Spleen (tissue), 11 donors: ENCODE results near the gene KCNAB2. TPM values are rescaled to one million over a fixed set of nuclear protein-coding genes. Genes with fewer than 3 reads are reported as not detected.

Experiments used
- DNase-seq: peaks from one replicate; pipeline ENCODE4 v3.0.0-alpha.2; 2020
- H3K27ac ChIP-seq, 8 donors: fragments of 200-600 bp; sonication (generic) in 7 of 8; 1 replicate in 4 of 8; 2 replicates in 4 of 8; pipeline versions ENCODE4 v1.5.0 to v1.8.0; 2016 to 2021; ENCODE audit warnings: inconsistent platforms in 4 of 8, mild to moderate bottlenecking in 4 of 8, moderate library complexity in 1 of 8
- H3K27me3 ChIP-seq, 7 donors: fragments of 200-600 bp; sonication (generic) in 6 of 7; replicated peaks in 1 of 7; 1 replicate in 4 of 7; 2 replicates in 3 of 7; pipeline versions ENCODE4 v1.5.0 to v1.8.0; 2016 to 2021; ENCODE audit warnings: inconsistent platforms in 3 of 7, mild to moderate bottlenecking in 1 of 7
- H3K36me3 ChIP-seq, 6 donors: fragments of 200-600 bp; sonication (generic) in 5 of 6; 1 replicate in 4 of 6; 2 replicates in 2 of 6; pipeline versions ENCODE4 v1.5.0 to v1.8.0; 2016 to 2021; ENCODE audit warnings: inconsistent platforms in 2 of 6
- H3K4me1 ChIP-seq, 6 donors: fragments of 200-600 bp; sonication (generic) in 5 of 6; 1 replicate in 3 of 6; 2 replicates in 3 of 6; pipeline versions ENCODE4 v1.5.0 to v1.8.0; 2016 to 2021; ENCODE audit warnings: inconsistent platforms in 3 of 6
- H3K4me3 ChIP-seq, 8 donors: fragments of 200-600 bp; sonication (generic) in 7 of 8; 1 replicate in 4 of 8; 2 replicates in 4 of 8; pipeline versions ENCODE4 v1.5.0 to v1.8.0; 2016 to 2021; ENCODE audit warnings: inconsistent platforms in 4 of 8, mild to moderate bottlenecking in 4 of 8, moderate library complexity in 2 of 8
- H3K9me3 ChIP-seq, 8 donors: fragments of 200-600 bp; sonication (generic) in 7 of 8; 1 replicate in 4 of 8; 2 replicates in 4 of 8; pipeline versions ENCODE4 v1.5.0 to v1.8.0; 2016 to 2021; ENCODE audit warnings: inconsistent platforms in 4 of 8
- CTCF ChIP-seq, 11 experiments: fragments of 200-600 bp in 7 of 11; fragments of 450-650 bp in 4 of 11; sonication (generic) in 4 of 11; IDR thresholded peaks in 8 of 11; conservative IDR thresholded peaks in 3 of 11; 1 replicate in 7 of 11; 2 replicates in 4 of 11; pipeline versions ENCODE4 v1.4.0 to v1.8.0; 2016 to 2021; ENCODE audit warnings: antibody characterized with exemption in 11 of 11, inconsistent platforms in 4 of 11, mild to moderate bottlenecking in 1 of 11
- POLR2A ChIP-seq, 3 donors: fragments of 450-650 bp; IDR thresholded peaks; one replicate each; pipeline ENCODE4 v1.5.1; 2017; ENCODE audit warnings: antibody characterized with exemption in 3 of 3, mild to moderate bottlenecking in 1 of 3
- POLR2AphosphoS5 ChIP-seq, 3 donors: sonication (generic); formaldehyde crosslinking; IDR thresholded peaks; one replicate each; pipeline ENCODE4 v1.5.1; 2017; ENCODE audit warnings: antibody characterized with exemption in 3 of 3
- WGBS, 5 donors: extraction: QIAGEN DNeasy Blood & Tissue Kit in 3 of 5; methylation state at CpG; one replicate each; pipeline versions ENCODE4 v1.1.5 to v1.1.7; 2013 to 2018; 5-methylcytosine and 5-hydroxymethylcytosine counted together
- intact Hi-C: fragments of 100-400 bp; cut with DNase I; formaldehyde crosslinking; loops from one replicate; pipeline ENCODE4 v1.15.0; 2023; ENCODE audit warnings: low total_unique reads
- polyA plus RNA-seq, 3 donors: library from polyadenylated mRNA; stranded (reverse); fragments of 200-250 nt; gene quantifications; one replicate each; pipeline ENCODE4 v1.2.1, GENCODE V29; 2013
- total RNA-seq, 7 donors: library from RNA; depleted of rRNA in 3 of 7; stranded (reverse); fragments of >200 nt in 3 of 7; fragmentation: NEBNext Ultra II Directional in 4 of 7; extraction: Animal tissue kit (Norgen Biotek cat#: 25700) in 4 of 7; gene quantifications; one replicate each; pipeline versions ENCODE4 v1.1.0 to v1.2.1, GENCODE V29; 2016 to 2021
- donor health status: healthy with polysubstance abuse.
- donor health status: DM: no; HTN: no; CAD: no; lungs with moderate emphysema.
- donor health status: DM: no; HTN: no; CAD: no.
- donor health status: Bipolar disorder and iron deficiency.
- donor health status: healthy.
- donor health status: DM: no; HTN: no; CAD: no.
- donor health status: DM: yes; HTN: yes; CAD: no.

The KCNAB2 gene
- total and polyA plus RNA-seq, 10 donors = 23.2 to 135 (median 94.0) TPM

DNA sequence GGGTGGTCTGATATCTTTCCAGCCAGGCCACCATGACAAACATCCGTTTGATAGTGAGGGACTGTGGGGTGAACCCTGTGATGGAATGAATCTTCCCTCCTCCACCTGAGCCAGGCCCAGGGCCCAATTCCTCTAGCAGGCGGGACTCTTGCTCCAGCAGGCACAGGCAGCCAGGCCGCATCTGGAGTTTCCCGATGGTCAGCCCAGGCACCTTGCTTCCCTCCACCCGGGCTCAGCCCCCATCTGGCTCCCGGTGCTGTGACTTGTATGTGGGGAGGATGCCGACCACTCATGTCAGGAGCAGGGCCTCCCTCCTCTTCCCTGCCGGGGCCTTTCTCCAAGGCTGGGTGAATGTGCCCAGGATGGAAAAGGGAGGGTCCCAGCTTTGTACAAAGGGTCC is 21.0 kb downstream of the KCNAB2 start:
- Histone ChIP-seq H3K27ac (no peak overlapping the region), H3K4me3 (no peak overlapping the region), H3K36me3 (peaks cover 0 to 83% (median 14%) of the 10 kb centered on the region in 6 donors), H3K4me1 (no peaks in the 10 kb centered on the region), H3K27me3 (peaks cover 0 to 9% (median 0%) of the 10 kb centered on the region in 7 donors), H3K9me3 (no peaks in the 10 kb centered on the region)
- no peak for TF ChIP-seq POLR2A (IDR thresholded peaks at IDR 0.05)
- TF ChIP-seq CTCF (IDR thresholded peaks at IDR 0.05 in 8 of 11, conservative IDR thresholded peaks at IDR 0.05 in 3 of 11) = no peak
- no peak for TF ChIP-seq POLR2AphosphoS5 (IDR thresholded peaks at IDR 0.05)
- intact Hi-C loops = no loop called here
- WGBS, 5 donors = 81 to 88% (median 87%) methylated on average over 7 to 8 of the region's 8 CpGs
- DNase-seq = no peak

DNA sequence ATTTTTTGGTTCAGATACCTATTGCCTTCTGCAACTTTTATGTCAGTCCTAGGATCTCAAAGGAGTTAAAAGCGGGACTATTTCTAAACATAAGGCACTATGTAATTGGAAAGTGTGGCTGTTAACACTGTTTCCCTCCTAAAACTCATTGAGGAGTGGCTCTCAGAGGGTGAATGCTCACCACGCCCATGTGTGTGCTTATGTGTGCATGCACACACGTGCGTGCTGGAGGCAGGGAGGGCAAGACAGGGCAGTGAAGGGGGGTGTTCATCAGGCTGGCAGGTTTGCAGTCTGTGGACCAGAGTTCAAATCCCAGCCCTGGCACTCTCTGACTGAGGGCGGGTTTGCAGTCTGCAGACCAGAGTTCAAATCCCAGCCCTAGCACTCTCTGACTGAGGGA is 22.4 kb downstream of the KCNAB2 start:
- no peak for DNase-seq
- TF ChIP-seq CTCF (IDR thresholded peaks at IDR 0.05 in 8 of 11, conservative IDR thresholded peaks at IDR 0.05 in 3 of 11) = no peak
- no peak for TF ChIP-seq POLR2A (IDR thresholded peaks at IDR 0.05)
- TF ChIP-seq POLR2AphosphoS5 (IDR thresholded peaks at IDR 0.05) = no peak
- intact Hi-C loops = no loop called here
- H3K36me3 ChIP-seq = peaks cover 0 to 94% (median 18%) of the 10 kb centered on the region in 6 donors
- H3K9me3 ChIP-seq = no peaks in the 10 kb centered on the region
- WGBS, 5 donors = 89 to 93% (median 91%) methylated on average over 4 to 5 of the region's 5 CpGs
- no peak overlapping the region for H3K4me3 ChIP-seq
- H3K27ac ChIP-seq = no peak overlapping the region
- H3K4me1 ChIP-seq = no peaks in the 10 kb centered on the region
- H3K27me3 ChIP-seq = peaks cover 0 to 9% (median 0%) of the 10 kb centered on the region in 7 donors

GRCh38 chr1:6068932-6069331 is 23.2 kb downstream of the KCNAB2 start:
- no peak for TF ChIP-seq POLR2A (IDR thresholded peaks at IDR 0.05)
- no peak for TF ChIP-seq CTCF (IDR thresholded peaks at IDR 0.05 in 8 of 11, conservative IDR thresholded peaks at IDR 0.05 in 3 of 11)
- no peak for TF ChIP-seq POLR2AphosphoS5 (IDR thresholded peaks at IDR 0.05)
- peaks cover 0 to 100% (median 25%) of the 10 kb centered on the region in 6 donors for H3K36me3 ChIP-seq
- no peak overlapping the region for H3K27ac ChIP-seq
- intact Hi-C loops = no loop called here
- no peaks in the 10 kb centered on the region for H3K4me1 ChIP-seq
- H3K9me3 ChIP-seq = no peaks in the 10 kb centered on the region
- H3K4me3 ChIP-seq = no peak overlapping the region
- no peak for DNase-seq
- 85 to 92% (median 90%) methylated on average over 4 to 9 of the region's 9 CpGs for WGBS, 5 donors
- peaks cover 0 to 9% (median 0%) of the 10 kb centered on the region in 7 donors for H3K27me3 ChIP-seq

DNA sequence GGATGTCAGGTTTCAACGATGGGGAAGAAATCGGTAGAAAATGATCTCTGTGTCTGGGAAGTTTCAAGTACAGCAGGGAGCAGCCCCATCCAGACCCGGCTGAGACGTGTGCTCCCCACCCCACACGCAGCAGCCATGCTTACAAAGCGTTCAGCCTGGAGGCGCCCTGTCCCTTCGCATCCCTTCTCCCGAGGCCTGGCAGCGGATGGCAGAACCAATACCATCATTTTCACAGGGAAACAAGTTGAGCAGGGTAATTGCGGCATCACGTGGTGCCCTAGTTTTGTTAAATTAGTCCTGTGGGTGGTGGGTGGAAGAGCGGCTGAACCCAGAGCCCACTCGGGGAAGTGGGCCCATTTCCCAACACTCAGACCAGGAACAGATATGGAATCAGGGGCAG is 23.9 kb downstream of the KCNAB2 start:
- Histone ChIP-seq H3K4me3 (no peak overlapping the region), H3K9me3 (no peaks in the 10 kb centered on the region), H3K36me3 (peaks cover 0 to 100% (median 31%) of the 10 kb centered on the region in 6 donors), H3K4me1 (no peaks in the 10 kb centered on the region), H3K27me3 (peaks cover 0 to 9% (median 0%) of the 10 kb centered on the region in 7 donors), H3K27ac (no peak overlapping the region)
- intact Hi-C loops = no loop called here
- TF ChIP-seq CTCF (IDR thresholded peaks at IDR 0.05 in 8 of 11, conservative IDR thresholded peaks at IDR 0.05 in 3 of 11) (no peak), POLR2A (IDR thresholded peaks at IDR 0.05) (no peak), POLR2AphosphoS5 (IDR thresholded peaks at IDR 0.05) (no peak)
- 82 to 93% (median 90%) methylated on average over 14 of the region's 14 CpGs for WGBS, 5 donors
- no peak for DNase-seq
